ENCODE results near the gene ADRA2B. TPM values are rescaled to one million over a fixed set of nuclear protein-coding genes. Genes with fewer than 3 reads are reported as not detected.

Gene ADRA2B
- total RNA-seq, 4 donors from 2014 or later, result 0.93 to 3.6 (median 1.2) TPM

- Histone ChIP-seq H3K9me3 (no peaks in the 10 kb centered on the region), H3K27me3 (no peaks in the 10 kb centered on the region), H3K4me3 (no peak overlapping the region), H3K36me3 (no peaks in the 10 kb centered on the region), H3K27ac (no peak overlapping the region), H3K4me1 (no peaks in the 10 kb centered on the region)
- 95% methylated on average over 8 of the region's 26 CpGs for WGBS
- DNase-seq (ENCODE audit: low spot score in 2 of 2), result no peak
- no peak for TF ChIP-seq POLR2A (IDR thresholded peaks at IDR 0.05)
- TF ChIP-seq POLR2AphosphoS5 (IDR thresholded peaks at IDR 0.05), result no peak
- no peak for TF ChIP-seq EP300 (IDR thresholded peaks at IDR 0.05)
- TF ChIP-seq CTCF (IDR thresholded peaks at IDR 0.05), result no peak
Observed at GRCh38 chr2:96131813-96132745, 15.7 kb upstream of the ADRA2B start.

GRCh38 chr2:96131152-96131812, 14.9 kb upstream of the ADRA2B start:
- no peak for DNase-seq (ENCODE audit: low spot score in 2 of 2)
- TF ChIP-seq POLR2AphosphoS5 (IDR thresholded peaks at IDR 0.05), result no peak
- TF ChIP-seq POLR2A (IDR thresholded peaks at IDR 0.05), result no peak
- TF ChIP-seq CTCF (IDR thresholded peaks at IDR 0.05), result no peak
- no peak for TF ChIP-seq EP300 (IDR thresholded peaks at IDR 0.05)
- H3K4me3 ChIP-seq, result no peak overlapping the region
- no peaks in the 10 kb centered on the region for H3K27me3 ChIP-seq
- 86% methylated on average over 10 of the region's 10 CpGs for WGBS
- no peaks in the 10 kb centered on the region for H3K36me3 ChIP-seq
- H3K9me3 ChIP-seq, result no peaks in the 10 kb centered on the region
- no peaks in the 10 kb centered on the region for H3K4me1 ChIP-seq
- no peak overlapping the region for H3K27ac ChIP-seq

- no peaks in the 10 kb centered on the region for H3K27me3 ChIP-seq
- H3K27ac ChIP-seq, result no peak overlapping the region
- H3K4me1 ChIP-seq, result no peaks in the 10 kb centered on the region
- no peak for DNase-seq (ENCODE audit: low spot score in 2 of 2)
- H3K9me3 ChIP-seq, result no peaks in the 10 kb centered on the region
- TF ChIP-seq EP300 (IDR thresholded peaks at IDR 0.05), result no peak
- no peak for TF ChIP-seq CTCF (IDR thresholded peaks at IDR 0.05)
- no peak for TF ChIP-seq POLR2AphosphoS5 (IDR thresholded peaks at IDR 0.05)
- no peak for TF ChIP-seq POLR2A (IDR thresholded peaks at IDR 0.05)
- H3K36me3 ChIP-seq, result no peaks in the 10 kb centered on the region
- 94% methylated on average over 4 of the region's 4 CpGs for WGBS
- no peak overlapping the region for H3K4me3 ChIP-seq
Observed at GRCh38 chr2:96130483-96130882, 14.1 kb upstream of the ADRA2B start.

GRCh38 chr2:96129528-96130120, 13.3 kb upstream of the ADRA2B start:
- Histone ChIP-seq H3K27ac (no peak overlapping the region), H3K36me3 (no peaks in the 10 kb centered on the region), H3K27me3 (no peaks in the 10 kb centered on the region), H3K4me3 (no peak overlapping the region), H3K4me1 (no peaks in the 10 kb centered on the region), H3K9me3 (no peaks in the 10 kb centered on the region)
- TF ChIP-seq EP300 (IDR thresholded peaks at IDR 0.05), result no peak
- TF ChIP-seq POLR2AphosphoS5 (IDR thresholded peaks at IDR 0.05), result no peak
- TF ChIP-seq CTCF (IDR thresholded peaks at IDR 0.05), result no peak
- 84% methylated on average over 15 of the region's 16 CpGs for WGBS
- DNase-seq (ENCODE audit: low spot score in 2 of 2), result no peak

- no peak for TF ChIP-seq EP300 (IDR thresholded peaks at IDR 0.05)
- WGBS, result 85% methylated on average over 6 of the region's 6 CpGs
- Histone ChIP-seq H3K27me3 (no peaks in the 10 kb centered on the region), H3K4me1 (no peaks in the 10 kb centered on the region), H3K36me3 (no peaks in the 10 kb centered on the region), H3K4me3 (no peak overlapping the region), H3K27ac (no peak overlapping the region), H3K9me3 (no peaks in the 10 kb centered on the region)
- no peak for DNase-seq (ENCODE audit: low spot score in 2 of 2)
Observed at GRCh38 chr2:96128456-96128855, 12.1 kb upstream of the ADRA2B start.
